Lower leg skin (tissue), 4 donors: ENCODE data around the gene NBDY. TPM values are rescaled to one million over a fixed set of nuclear protein-coding genes. Genes with fewer than 3 reads are reported as not detected.
"Not testable (repeated sequence)": the region's sequence is repeated elsewhere in the genome, so short reads cannot be mapped to it uniquely, and the experiment has no call there.

Experiments used
- DNase-seq, 2 donors: peaks; one replicate each; pipeline ENCODE4 v3.0.0-alpha.2; 2019; ENCODE audit warnings: low spot score in 2 of 2
- H3K4me3 ChIP-seq: fragments of 200-600 bp; sonication (generic); 2 replicates; pipeline ENCODE4 v1.5.1; 2017; ENCODE audit warnings: mild to moderate bottlenecking, low read depth; ENCODE audit not compliant: poor library complexity, severe bottlenecking
- CTCF ChIP-seq, 3 donors: fragments of 450-650 bp; IDR thresholded peaks; one replicate each; pipeline ENCODE4 v1.5.1; 2016; ENCODE audit warnings: antibody characterized with exemption in 3 of 3, mild to moderate bottlenecking in 3 of 3, moderate library complexity in 2 of 3
- POLR2A ChIP-seq, 2 donors: fragments of 450-650 bp; IDR thresholded peaks; one replicate each; pipeline ENCODE4 v1.6.1; 2016 to 2017; ENCODE audit warnings: antibody characterized with exemption in 2 of 2, mild to moderate bottlenecking in 1 of 2, moderate library complexity in 1 of 2
- WGBS, 2 donors: methylation state at CpG; one replicate each; pipeline ENCODE4 v1.1.5; 2018; 5-methylcytosine and 5-hydroxymethylcytosine counted together
- intact Hi-C: fragments of 100-400 bp; cut with DNase I; formaldehyde crosslinking; loops from one replicate; pipeline ENCODE4 v1.15.0; 2023; ENCODE audit warnings: low total_unique reads
- total RNA-seq, 4 donors: library from RNA; depleted of rRNA; stranded (reverse); fragments of >200 nt; gene quantifications; one replicate each; pipeline ENCODE4 v1.1.0, GENCODE V29; 2016

Gene NBDY
- total RNA-seq, 4 donors from 2014 or later, result 13.7 to 23.5 (median 16.6) TPM

GRCh38 chrX:56802921-56803849 is 74.1 kb downstream of the NBDY start:
- 36 to 49% methylated on average over 20 to 27 of the region's 27 CpGs for WGBS, 2 donors
- intact Hi-C loops, result no loop called here
- no peak overlapping the region for H3K4me3 ChIP-seq
- no peak for TF ChIP-seq CTCF (IDR thresholded peaks at IDR 0.05)
- TF ChIP-seq POLR2A (IDR thresholded peaks at IDR 0.05), result no peak
- peak in 1 of 2 donors; percentile 93 for DNase-seq

- intact Hi-C loops, result no loop called here
- H3K4me3 ChIP-seq, result no peak overlapping the region
- DNase-seq, result peak in 1 of 2 donors; percentile 78
- TF ChIP-seq CTCF (IDR thresholded peaks at IDR 0.05) (no peak), POLR2A (IDR thresholded peaks at IDR 0.05) (no peak)
- 67 to 68% methylated on average over 3 to 11 of the region's 11 CpGs for WGBS, 2 donors
Measured at GRCh38 chrX:56803850-56804681, 75.0 kb downstream of the NBDY start.

- WGBS, 2 donors, result 48 to 68% methylated on average over 4 of the region's 4 CpGs
- DNase-seq, result no peak
- intact Hi-C loops, result no loop called here
- TF ChIP-seq POLR2A (IDR thresholded peaks at IDR 0.05) (no peak), CTCF (IDR thresholded peaks at IDR 0.05) (no peak)
- H3K4me3 ChIP-seq, result no peak overlapping the region
Measured at GRCh38 chrX:56804867-56805266, 75.8 kb downstream of the NBDY start.

- WGBS, 2 donors, result 86 to 89% methylated on average over 1 of the region's 1 CpG
- no peak for TF ChIP-seq CTCF (IDR thresholded peaks at IDR 0.05)
- no peak for TF ChIP-seq POLR2A (IDR thresholded peaks at IDR 0.05)
- no peak for DNase-seq
- intact Hi-C loops, result no loop called here
- no peak overlapping the region for H3K4me3 ChIP-seq
Measured at GRCh38 chrX:56805399-56805798, 76.4 kb downstream of the NBDY start.

GRCh38 chrX:56806176-56806575 is 77.1 kb downstream of the NBDY start:
- DNase-seq, H3K4me3 ChIP-seq, intact Hi-C loops: not testable (repeated sequence)
- 75 to 78% methylated on average over 2 of the region's 2 CpGs for WGBS, 2 donors

GRCh38 chrX:56811599-56811998 is 82.6 kb downstream of the NBDY start:
- WGBS, 2 donors, result 72 to 100% methylated on average over 2 of the region's 5 CpGs
- TF ChIP-seq POLR2A (IDR thresholded peaks at IDR 0.05) (no peak), CTCF (IDR thresholded peaks at IDR 0.05) (no peak)
- intact Hi-C loops, result no loop called here
- peak in 1 of 2 donors; percentile 72 for DNase-seq
- no peak overlapping the region for H3K4me3 ChIP-seq
